Measurements from ENCODE around the gene PCDHGA6.

DNA sequence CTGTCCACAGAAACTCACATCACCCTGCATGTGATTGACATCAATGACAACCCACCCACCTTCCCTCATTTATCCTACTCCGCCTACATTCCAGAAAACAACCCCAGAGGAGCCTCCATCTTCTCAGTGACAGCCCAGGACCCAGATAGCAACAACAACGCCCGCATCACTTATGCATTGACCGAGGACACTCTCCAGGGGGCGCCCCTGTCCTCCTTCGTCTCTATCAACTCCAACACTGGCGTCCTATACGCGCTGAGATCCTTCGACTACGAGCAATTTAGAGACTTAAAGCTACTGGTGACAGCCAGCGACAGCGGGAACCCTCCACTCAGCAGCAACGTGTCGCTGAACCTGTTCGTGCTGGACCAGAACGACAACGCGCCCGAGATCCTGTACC lies 28.4 kb upstream of the PCDHGA6 start:
- TF ChIP-seq GATA2 (IDR thresholded peaks at IDR 0.05; ENCODE audit: low read depth, low read length) = no peak
- no peak for TF ChIP-seq GATA3 (IDR thresholded peaks at IDR 0.05; ENCODE audit: low read depth, low read length)
